ENCODE data around the gene CDH26.
A peak's percentile ranks its signal among the peaks of the same experiment; 100 is the strongest.

The CDH26 gene

DNA sequence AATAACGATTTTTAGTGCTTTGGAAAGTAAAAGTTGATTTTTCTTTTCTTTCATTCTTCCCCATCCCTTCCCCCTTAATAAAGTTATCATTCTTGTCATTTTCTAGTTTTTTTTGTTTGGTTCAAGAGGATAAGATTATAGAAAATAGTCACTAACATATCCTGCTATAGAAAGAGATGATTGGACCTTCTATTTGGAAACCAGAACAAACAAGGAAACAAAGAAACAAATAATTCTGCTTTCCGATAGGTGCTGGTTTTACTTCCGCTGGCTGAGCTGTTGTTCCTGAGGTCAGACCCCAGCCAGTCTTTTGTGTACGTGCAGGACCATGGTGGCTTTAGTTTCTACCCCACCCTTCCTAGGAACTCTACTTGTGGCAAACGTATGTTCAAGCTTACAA, at the start of gene CDH26:
Gene CDH26, plus strand, starts transcription at position 301 of the 400 bp plus-strand sequence. CDS start 304 bp downstream, outside the sequence.
- DNase-seq (ENCODE audit: low spot score): no peak

DNA sequence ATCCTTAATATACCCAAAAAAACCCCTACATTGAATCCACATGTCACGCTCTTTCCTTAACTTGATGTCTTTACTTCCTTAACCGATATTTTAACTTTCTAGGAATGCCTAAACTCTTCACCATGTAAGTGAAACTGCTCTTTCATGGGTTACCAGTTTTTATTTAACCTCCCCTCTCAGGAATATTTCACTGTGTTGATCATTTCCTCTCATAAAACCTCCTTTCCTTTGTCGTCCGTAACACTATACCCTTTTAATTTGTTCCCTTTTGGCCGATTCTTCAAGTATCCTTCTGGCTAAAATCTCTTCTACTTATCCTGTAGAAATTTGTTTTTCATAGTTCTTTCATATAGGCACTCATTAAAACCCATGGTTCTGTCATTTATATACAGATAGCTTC, 49.4 kb upstream of the CDH26 start:
- DNase-seq (ENCODE audit: low spot score): no peak

DNA sequence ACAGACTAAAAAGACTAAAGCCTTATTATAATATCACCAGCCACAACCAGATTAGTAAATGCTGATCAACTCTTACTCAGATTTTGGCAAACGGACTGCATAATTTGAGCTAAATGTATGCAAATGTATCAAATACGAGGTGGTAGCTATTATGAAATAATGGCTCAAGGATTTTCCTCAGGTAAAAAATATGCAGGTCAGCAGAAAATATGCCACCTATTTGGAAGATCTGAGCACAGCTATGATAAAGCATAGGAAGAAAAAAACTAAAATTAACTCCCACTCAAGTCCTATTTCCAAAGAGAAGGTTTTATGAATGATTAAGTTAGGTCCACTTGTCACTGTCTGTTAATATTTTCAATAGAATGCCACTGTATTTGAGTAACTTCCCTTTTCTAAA, 47.2 kb upstream of the CDH26 start:
- no peak for DNase-seq (ENCODE audit: low spot score)

DNA sequence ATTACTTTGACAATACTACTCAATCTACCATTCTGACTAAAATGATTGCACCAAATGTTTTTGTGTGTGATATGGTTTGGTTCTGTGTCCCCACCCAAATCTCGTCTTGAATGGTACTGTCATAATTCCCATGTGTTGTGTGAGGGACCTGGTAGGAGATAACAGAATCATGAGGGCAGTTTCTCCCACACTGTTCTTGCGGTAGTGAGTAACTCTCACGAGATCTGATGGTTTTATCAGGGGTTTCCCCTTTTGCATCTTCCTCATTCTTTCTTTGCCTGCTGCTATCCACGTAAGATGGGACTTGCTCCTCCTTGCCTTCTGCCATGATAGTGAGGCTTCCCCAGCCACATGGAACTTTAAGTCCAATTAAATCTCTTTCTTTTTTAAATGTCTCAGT, 45.6 kb upstream of the CDH26 start:
- DNase-seq (ENCODE audit: low spot score): no peak

- no peak for DNase-seq (ENCODE audit: low spot score)
These were observed 37.3 kb upstream of the CDH26 start for GRCh38 chr20:59920944-59921343.

DNA sequence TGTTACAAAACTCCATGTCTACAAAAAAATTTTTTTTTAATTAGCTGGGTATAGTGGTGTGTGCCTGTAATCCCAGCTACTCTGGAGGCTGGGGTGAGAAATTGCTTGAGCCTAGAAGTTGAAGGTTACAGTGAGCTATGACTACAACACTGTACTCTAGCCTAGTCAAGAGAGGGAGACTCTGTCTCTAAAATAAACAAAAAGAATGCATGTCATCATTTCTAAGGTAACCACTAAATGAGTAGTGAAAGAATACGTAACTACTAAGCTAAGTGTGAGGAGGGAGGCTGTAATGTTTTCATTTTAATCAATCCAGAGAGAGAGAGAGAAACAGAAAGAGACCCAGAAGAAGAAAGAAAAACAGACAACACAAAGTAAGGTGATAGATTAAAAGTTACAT, 34.7 kb upstream of the CDH26 start:
- no peak for DNase-seq (ENCODE audit: low spot score)

DNA sequence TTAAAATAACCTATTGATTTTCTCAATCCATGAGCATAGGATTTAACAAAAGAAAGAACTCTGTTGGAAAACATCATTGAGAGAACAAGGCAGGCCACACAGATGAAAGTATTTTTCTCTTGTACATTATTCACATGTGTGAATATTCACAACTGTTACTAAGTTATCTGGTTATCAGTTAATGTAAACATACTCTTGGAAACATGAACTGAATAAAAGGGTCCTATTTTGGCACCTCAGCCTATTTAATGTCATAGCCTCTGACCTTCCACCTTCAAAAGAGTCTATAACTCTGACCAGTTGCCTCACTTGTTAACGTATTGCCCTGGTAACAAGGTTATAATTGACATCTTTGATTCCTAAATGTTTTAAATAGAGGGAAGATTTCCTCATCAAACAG, 32.9 kb upstream of the CDH26 start:
- no peak for DNase-seq (ENCODE audit: low spot score)

- DNase-seq (ENCODE audit: low spot score): no peak
These were observed 32.3 kb upstream of the CDH26 start for GRCh38 chr20:59925899-59926298.

- DNase-seq (ENCODE audit: low spot score): no peak
These were observed 26.5 kb upstream of the CDH26 start for GRCh38 chr20:59931511-59932312.

- no peak for DNase-seq (ENCODE audit: low spot score)
These were observed 25.5 kb upstream of the CDH26 start for GRCh38 chr20:59932616-59933295.

GRCh38 chr20:59933296-59933848, 24.9 kb upstream of the CDH26 start, which contains the start of gene SYCP2:
SYCP2 (minus strand) TSS chr20:59933637; CDS start chr20:59922413, 11,224 bp downstream.
- peak; percentile 45 for DNase-seq (ENCODE audit: low spot score)

- peak; percentile 72 for DNase-seq (ENCODE audit: low spot score)
These were observed 24.2 kb upstream of the CDH26 start for GRCh38 chr20:59933849-59934585.

DNA sequence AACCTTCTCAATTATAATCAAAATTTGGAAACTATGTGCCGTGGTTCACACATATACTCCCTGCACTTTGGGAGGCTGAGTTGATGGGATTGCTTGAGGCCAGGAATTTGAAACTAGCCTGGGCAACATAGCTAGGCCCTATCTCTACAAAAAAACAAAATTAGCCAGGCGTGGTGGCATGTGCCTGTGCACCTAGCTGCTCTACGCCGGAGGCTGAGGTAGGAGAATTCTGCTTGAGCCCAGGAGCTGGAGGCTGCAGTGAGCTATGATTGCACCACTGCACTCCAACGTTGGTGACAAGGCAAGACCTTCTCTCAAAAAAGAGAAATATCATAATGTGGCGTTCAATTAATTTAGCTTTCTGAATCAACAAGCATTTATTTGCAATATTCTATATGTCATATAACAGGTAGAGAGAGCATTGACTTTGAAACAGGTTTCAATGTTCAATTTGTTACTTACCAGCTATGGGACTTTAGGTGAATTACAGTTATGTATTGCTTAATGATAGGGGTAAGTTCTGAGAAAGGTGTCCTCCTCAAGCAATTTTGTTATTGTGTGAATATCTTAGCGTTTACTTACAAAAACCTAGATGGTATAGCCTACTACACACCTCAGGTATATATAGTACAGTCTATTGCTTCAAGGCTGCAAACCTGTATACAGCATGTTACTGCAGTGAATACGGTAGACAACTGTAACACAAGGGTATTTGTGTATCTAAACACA, 22.6 kb upstream of the CDH26 start:
- DNase-seq (ENCODE audit: low spot score): no peak

- DNase-seq (ENCODE audit: low spot score): no peak
These were observed 21.8 kb upstream of the CDH26 start for GRCh38 chr20:59936409-59936808.

DNA sequence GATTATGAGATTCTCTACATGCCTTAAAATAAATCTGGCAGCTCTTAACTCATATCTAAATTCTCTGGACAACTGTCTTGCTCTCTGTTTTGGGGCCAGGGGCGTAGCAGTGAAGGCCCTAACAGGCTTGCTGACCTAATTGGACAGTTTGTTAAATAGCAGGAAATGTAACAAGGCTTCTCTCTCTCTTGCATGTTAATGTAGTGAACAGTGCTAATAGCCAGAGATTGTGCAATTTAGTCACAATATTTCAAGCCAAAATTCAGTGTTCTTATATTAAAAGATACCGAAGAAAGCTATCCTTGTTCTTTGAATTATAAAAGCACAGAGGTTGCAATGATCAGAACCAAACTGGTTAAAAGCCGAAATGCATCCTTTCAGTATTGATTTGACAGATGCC, 21.1 kb upstream of the CDH26 start:
- DNase-seq (ENCODE audit: low spot score): no peak

DNA sequence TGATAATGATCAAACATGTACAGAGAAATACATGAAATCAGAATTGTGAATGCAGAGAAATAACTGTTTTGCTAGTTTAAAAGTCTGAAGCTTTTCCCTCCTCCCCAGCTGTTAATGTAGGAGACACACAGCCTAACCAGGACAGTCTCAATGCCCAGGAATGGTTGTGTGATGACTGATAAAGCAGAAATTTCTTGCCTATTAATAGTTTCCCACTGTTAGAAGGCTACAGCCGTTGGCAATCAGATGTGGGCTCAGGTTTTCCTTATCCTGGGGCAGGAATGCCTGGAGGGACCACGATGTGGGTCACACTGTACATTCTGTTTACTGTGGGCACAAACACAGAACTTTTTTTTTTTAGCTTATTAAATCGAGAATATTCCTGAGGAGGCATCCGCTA, 20.0 kb upstream of the CDH26 start:
- DNase-seq (ENCODE audit: low spot score): no peak

- DNase-seq (ENCODE audit: low spot score): no peak
These were observed 19.5 kb upstream of the CDH26 start for GRCh38 chr20:59938696-59939051.

DNA sequence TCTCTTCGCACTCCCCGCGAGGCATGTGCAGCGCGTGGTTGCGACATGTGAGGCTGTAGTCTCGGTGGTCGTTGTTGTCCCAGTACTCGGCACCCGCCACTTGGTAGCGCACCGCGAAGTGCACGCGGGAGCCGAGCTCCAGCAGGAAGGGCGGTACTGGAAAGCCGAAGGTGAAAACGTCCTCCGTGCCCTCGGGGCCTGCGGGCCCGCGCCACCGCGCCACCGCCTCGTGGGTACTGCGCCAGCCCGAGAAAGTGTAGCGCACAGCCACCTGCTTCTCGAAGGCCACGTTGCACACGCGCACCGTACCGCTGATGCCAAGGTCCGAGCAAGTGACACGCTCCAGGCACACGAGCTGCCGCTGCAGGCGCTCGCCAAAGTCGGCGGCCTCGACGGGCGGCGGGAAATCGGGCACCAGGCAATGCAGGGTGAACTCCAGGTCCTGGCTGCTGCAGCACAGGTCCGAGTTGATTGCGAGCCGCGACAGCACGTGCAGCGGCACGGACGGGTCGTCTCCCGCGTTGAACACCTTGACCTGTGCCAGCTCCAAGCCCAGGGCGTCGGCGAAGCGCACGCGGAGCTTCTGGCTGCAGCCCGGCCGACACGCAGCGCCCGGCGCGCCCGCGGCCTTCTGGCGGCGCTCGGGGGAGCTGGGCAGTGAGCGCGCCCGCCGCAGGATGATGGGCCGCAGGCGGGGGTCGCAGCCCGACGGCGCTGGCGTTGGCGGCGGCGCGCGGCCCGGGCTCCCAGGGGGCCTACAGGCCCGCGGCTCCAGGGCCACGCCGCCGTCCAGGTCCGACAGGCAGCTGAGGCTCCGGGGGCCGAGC, 19.0 kb upstream of the CDH26 start:
- DNase-seq (ENCODE audit: low spot score): no peak

DNA sequence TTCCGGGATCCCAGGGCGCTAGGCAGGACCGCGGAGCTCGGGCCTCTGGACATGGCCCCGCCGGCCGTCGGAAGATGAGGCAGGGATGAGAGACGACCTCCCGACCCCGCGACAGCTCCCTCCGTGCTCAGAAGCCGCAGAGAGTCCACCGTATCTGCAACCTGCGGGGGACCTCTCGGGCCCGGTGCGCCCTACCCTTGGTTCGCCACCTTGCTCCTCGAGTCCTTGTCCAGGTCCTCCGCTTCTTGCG, 18.4 kb upstream of the CDH26 start:
- DNase-seq (ENCODE audit: low spot score): no peak

DNA sequence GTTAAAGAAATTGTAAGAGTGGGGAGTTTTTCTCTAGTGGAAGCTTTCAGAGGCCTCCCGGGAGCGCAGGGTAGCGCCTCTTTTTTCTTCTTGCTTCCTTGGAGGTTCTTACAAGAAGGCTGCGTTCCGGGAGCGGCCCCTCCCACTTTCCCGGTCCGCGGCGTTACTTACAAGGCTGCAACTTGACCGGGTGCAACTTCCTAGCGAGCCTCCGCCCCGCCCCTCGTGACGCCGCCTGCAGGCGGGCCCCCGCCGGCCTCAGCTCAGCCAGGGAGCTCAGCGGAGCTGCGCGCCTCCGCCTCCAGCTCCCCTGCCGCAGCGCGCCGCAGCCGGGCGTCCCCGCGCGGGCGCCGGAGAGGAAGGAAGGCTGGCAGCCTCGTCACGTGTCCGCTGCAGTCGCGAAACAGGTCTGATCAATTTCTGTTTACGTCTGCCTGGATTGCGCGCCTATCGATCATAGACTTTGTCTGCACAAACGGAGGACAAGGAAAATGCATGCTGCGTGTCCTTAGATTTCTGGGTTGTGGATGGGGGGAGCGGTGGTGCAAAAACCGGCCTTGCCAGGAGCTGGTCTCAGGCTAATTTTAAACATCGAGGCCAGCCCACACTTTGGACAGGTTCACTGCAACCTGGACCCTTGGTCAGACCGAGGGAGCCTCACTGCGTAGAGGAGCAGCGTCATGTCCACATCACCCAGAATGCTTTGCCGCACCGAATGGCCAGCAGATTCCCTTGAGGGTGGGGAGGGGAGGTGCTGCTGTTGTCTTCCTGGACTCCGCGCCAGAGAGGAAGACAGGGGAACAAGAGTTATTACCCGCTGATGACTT, 17.9 kb upstream of the CDH26 start, which contains the start of the genes FAM217B and PPP1R3D:
Gene FAM217B, plus strand, starts transcription at position 261 of the 827 bp plus-strand sequence. CDS start 3,555 bp downstream, outside the sequence.
Gene PPP1R3D, minus strand, starts transcription at position 177 of the 827 bp plus-strand sequence. CDS start 374 bp downstream, outside the sequence.
- peak; percentile 93 for DNase-seq (ENCODE audit: low spot score)

All from activated CD4-positive, alpha-beta T cell treated with anti-CD3 and anti-CD28 coated beads, Interleukin-2, Interleukin-4, amounts not matched to agents 100 ng/mL and 50 ng/mL, durations not matched to agents 16 hours and 8 hours (primary cell).